Measurements from ENCODE around the gene MAPK12.

GRCh38 chr22:50278461-50278860 lies 17.0 kb upstream of the MAPK12 start:
- TF ChIP-seq, protein P1, sequence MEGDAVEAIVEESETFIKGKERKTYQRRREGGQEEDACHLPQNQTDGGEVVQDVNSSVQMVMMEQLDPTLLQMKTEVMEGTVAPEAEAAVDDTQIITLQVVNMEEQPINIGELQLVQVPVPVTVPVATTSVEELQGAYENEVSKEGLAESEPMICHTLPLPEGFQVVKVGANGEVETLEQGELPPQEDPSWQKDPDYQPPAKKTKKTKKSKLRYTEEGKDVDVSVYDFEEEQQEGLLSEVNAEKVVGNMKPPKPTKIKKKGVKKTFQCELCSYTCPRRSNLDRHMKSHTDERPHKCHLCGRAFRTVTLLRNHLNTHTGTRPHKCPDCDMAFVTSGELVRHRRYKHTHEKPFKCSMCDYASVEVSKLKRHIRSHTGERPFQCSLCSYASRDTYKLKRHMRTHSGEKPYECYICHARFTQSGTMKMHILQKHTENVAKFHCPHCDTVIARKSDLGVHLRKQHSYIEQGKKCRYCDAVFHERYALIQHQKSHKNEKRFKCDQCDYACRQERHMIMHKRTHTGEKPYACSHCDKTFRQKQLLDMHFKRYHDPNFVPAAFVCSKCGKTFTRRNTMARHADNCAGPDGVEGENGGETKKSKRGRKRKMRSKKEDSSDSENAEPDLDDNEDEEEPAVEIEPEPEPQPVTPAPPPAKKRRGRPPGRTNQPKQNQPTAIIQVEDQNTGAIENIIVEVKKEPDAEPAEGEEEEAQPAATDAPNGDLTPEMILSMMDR (IDR thresholded peaks at IDR 0.05), result no peak
- no peak for TF ChIP-seq POLR2A (IDR thresholded peaks at IDR 0.05)
